Stimulated activated naive CD8-positive, alpha-beta T cell treated with anti-CD3 and anti-CD28 coated beads, Interleukin-15, amount 100 ng/mL, for 72 hours (primary cell): ENCODE data around the gene ACOXL.
"Not testable (repeated sequence)": the region's sequence is repeated elsewhere in the genome, so short reads cannot be mapped to it uniquely, and the experiment has no call there.

Experiments used
- ATAC-seq: fragments of 150-1000 bp; cut with Tn5 transposase; 2 replicates; pipeline ENCODE4 v1.10.0; 2021; ENCODE audit warnings: mild to moderate bottlenecking, moderate library complexity
- DNase-seq, 2 donors: peaks; one replicate each; pipeline ENCODE4 v3.0.0; 2021 to 2022
- H3K27ac Mint-ChIP-seq, 2 donors: one replicate each; pipeline ENCODE4 v1.8.0; 2022; ENCODE audit warnings: mild to moderate bottlenecking in 2 of 2, mixed read lengths in 2 of 2, moderate library complexity in 2 of 2
- H3K27me3 Mint-ChIP-seq: one replicate; pipeline ENCODE4 v1.8.0; 2022; ENCODE audit warnings: mixed read lengths
- H3K4me1 Mint-ChIP-seq: one replicate; pipeline ENCODE4 v1.8.0; 2022; ENCODE audit warnings: mild to moderate bottlenecking, mixed read lengths
- H3K4me3 Mint-ChIP-seq, 2 donors: one replicate each; pipeline ENCODE4 v1.8.0; 2022; ENCODE audit warnings: mild to moderate bottlenecking in 2 of 2, mixed read lengths in 2 of 2, moderate library complexity in 1 of 2
- H3K9me3 Mint-ChIP-seq, 2 donors: one replicate each; pipeline ENCODE4 v1.8.0; 2022; ENCODE audit warnings: mixed read lengths in 2 of 2

The ACOXL gene

DNA sequence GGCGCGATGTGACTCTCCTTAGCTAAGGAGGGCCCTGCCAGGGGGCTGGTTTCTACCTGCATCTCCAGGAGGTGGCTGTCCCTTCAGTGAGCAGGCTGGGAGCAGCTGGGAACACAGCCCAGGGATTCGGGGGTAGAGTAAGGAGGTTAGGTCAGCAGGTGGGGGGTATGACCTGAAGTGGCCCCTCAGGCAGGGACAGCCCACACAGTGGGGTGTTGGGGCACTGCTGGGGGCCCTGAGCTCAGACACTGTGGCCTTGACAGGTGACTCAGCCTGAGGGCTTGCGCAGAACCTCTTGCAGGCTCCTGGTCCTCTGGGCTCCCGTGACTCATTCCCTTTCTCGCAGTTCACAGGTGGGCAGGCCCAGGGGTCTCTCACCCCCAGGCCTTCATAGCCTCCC is 202.6 kb downstream of the ACOXL start:
- ATAC-seq (no peak), DNase-seq (no peak)
- Mint-ChIP-seq H3K9me3 (peaks cover 6 to 11% of the 10 kb centered on the region in 2 donors), H3K27me3 (no peaks in the 10 kb centered on the region), H3K4me3 (no peak overlapping the region), H3K4me1 (no peaks in the 10 kb centered on the region), H3K27ac (no peak overlapping the region)

DNA sequence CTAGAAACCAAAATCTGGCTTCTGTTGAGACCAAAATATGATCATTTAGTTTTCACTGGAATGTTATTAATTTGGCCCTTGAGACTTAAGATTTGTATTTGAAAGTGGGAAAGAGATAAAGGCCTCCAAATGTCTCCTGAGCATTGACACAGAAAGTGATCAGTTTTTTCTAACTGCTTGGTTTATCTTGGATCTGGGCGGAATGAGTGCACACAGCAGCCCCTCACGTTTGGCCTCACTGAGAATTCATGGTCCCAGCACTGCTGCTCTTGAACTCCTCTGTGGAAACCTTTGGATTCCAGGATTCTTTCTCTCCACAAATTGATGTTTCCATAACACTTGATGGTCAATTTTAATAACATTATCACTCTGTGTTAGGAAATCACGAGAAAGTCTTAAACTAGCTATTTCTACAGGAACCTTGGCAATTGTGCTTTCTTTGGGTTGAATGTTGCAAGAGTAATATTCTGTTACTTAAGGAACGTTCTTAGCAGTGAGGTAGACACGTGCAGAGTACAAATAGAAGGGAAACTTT is 208.1 kb downstream of the ACOXL start:
- no peaks in the 10 kb centered on the region for H3K4me1 Mint-ChIP-seq
- H3K27ac Mint-ChIP-seq: no peak overlapping the region
- peaks cover 0 to 1% of the 10 kb centered on the region in 2 donors for H3K9me3 Mint-ChIP-seq
- no peak overlapping the region for H3K4me3 Mint-ChIP-seq
- ATAC-seq: no peak
- no peaks in the 10 kb centered on the region for H3K27me3 Mint-ChIP-seq
- no peak for DNase-seq

DNA sequence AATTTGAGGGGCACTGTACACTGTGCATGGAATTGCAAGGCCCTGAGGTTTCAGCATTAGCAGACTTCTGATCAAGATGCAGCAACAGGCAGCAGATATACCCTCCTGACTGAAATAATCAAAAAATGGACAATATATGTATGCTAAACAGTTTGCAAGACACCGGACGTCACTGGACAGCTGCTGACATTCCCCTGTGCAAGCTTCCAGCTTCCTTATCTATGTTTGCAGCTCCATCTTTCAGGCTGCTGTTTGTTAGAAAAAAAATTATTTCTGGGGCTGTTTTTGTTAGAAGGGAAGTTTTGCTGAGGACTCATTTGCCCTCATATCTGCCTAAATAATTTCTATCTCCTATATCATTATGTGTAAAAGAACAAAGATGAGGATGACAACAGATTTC is 208.9 kb downstream of the ACOXL start:
- no peak overlapping the region for H3K4me3 Mint-ChIP-seq
- ATAC-seq (no peak), DNase-seq (no peak)
- H3K27me3 Mint-ChIP-seq: no peaks in the 10 kb centered on the region
- H3K9me3 Mint-ChIP-seq: peaks cover 6 to 9% of the 10 kb centered on the region in 2 donors
- no peak overlapping the region for H3K27ac Mint-ChIP-seq
- H3K4me1 Mint-ChIP-seq: no peaks in the 10 kb centered on the region

DNA sequence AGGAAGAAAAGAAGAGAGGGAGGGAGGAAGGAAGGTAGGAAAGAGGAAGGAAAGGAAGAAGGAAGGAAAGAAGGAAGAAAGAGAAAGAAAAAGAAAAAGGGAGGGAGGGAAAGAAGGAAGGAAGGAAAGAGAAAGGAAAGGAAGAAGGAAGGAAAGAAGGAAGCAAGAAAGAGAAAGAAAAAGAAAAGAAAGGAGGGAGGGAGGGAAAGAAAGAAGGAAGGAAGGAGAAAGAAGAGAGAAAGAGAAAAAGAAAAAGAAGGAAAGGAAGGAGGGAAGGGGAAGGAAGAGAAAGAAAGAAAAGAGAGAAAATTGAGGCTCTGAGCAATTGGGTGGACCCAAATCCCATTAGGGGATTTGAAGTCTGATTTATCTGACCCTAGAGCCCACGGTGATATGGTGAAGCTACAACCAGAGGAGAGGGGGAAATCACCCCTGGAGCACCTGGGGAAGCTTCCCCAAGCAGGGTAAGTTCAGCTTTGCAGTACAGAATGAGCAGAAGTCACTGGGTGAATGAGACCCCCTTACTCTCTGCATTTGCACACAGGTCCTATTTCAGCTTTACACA is 210.8 kb downstream of the ACOXL start:
- ATAC-seq: no peak
- H3K9me3 Mint-ChIP-seq: peaks cover 10 to 15% of the 10 kb centered on the region in 2 donors
- no peaks in the 10 kb centered on the region for H3K4me1 Mint-ChIP-seq
- H3K27ac Mint-ChIP-seq: peak overlapping the region in 1 of 2 donors; percentile 41
- no peak for DNase-seq
- no peak overlapping the region for H3K4me3 Mint-ChIP-seq
- H3K27me3 Mint-ChIP-seq: no peaks in the 10 kb centered on the region

DNA sequence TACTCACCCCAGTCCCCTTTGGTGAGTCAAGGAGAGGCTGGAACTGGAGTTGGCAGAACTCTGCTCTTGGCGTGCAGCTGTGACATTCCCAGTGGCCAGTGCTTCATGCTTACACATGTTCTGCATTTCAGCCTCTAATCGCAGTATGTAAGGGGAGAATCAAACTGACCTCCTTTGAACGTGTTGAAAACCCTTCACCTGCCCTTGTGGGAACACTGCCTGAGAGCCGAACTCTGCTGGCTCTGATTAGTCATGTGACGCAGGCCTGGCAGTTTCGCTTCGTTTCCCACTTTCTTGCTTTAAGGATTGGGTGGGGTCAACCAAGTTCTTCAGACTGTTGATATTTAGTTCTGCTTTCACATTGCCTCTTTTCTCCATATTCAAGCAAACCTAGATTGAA is 214.5 kb downstream of the ACOXL start:
- ATAC-seq (no peak), DNase-seq (no peak)
- Mint-ChIP-seq H3K4me3 (no peak overlapping the region), H3K27ac (no peak overlapping the region), H3K9me3 (peaks cover 10 to 15% of the 10 kb centered on the region in 2 donors), H3K4me1 (no peaks in the 10 kb centered on the region), H3K27me3 (no peaks in the 10 kb centered on the region)

DNA sequence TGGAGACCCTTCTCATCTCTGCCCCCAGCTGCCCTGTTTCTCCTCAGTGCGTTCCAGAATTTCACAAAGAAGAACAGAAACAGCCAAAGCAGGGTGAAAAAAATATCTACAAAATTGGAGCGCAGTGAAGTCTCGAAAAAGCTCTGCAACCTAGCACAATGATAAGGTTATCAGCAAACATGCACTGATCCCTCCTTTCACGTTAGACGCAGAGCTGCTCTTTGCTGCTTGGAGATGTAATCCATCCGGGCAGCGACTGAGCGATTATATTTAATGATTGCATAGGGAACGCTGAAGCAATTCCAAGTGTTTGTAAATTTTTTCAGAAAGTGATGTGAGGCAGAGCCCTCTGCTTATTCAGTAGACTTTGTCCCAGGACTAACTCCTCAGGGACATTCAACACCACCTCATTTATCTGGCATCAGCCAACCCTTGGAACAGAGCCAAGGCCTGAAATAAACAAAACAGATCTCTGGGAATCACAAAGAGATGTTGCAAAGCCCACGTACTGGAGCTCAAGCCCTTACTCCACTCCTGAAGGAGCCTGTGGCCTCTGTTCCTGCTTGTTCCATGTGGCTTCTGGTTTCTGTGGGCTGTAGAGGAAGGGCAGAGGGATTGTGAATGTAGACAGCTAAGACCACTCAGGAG is 215.8 kb downstream of the ACOXL start:
- Mint-ChIP-seq H3K9me3 (peaks cover 10 to 15% of the 10 kb centered on the region in 2 donors), H3K4me1 (no peaks in the 10 kb centered on the region)

DNA sequence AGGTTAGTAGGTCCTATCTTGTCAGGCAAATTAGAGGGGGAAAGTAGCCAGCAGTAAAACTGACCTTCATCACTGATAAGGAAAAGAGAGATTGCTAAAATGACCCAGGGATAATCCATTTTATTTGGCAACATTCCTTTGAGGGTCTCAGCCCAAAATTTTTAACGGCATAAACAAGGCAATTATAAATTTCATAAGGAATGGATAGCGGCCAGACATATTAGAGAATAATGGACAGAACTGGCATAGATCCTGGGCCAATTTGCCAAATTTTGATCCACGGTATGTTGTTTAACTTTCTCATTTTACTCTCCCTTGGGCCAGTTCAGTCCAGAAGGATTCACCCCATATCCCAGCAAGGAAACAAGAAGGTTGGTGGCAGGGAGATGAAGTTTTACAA is 217.9 kb downstream of the ACOXL start:
- no peak overlapping the region for H3K4me3 Mint-ChIP-seq
- H3K9me3 Mint-ChIP-seq: peaks cover 10 to 15% of the 10 kb centered on the region in 2 donors
- H3K4me1 Mint-ChIP-seq: peaks cover 2% of the 10 kb centered on the region
- H3K27ac Mint-ChIP-seq: no peak overlapping the region
- DNase-seq: no peak
- H3K27me3 Mint-ChIP-seq: peaks cover 2% of the 10 kb centered on the region
- no peak for ATAC-seq

More for the DNA sequence above, 215.8 kb downstream of the ACOXL start:
- Mint-ChIP-seq H3K27ac (no peak overlapping the region), H3K4me3 (no peak overlapping the region), H3K27me3 (no peaks in the 10 kb centered on the region)
- no peak for ATAC-seq
- no peak for DNase-seq

DNA sequence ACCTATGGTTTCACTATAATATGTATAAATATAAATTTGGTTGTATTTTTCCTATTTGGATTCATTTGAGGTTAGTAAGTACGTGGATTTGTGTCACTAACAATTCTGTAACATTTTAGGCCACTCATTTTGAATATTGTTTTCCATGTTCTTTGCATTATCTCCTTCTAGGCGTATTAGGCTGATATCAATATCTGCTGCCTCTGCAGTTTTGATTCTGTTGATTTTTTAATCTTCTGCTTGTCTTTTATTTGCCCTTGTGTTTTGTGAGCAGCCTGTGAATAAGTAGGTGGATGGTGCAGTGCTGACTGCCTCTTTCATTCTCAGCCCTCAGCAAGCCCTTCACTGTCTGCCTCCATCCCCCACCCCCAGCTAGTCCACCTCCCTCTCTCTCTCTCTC is 222.7 kb downstream of the ACOXL start:
- H3K27me3 Mint-ChIP-seq: peaks cover 7% of the 10 kb centered on the region
- no peak overlapping the region for H3K27ac Mint-ChIP-seq
- no peak overlapping the region for H3K4me3 Mint-ChIP-seq
- peaks cover 6% of the 10 kb centered on the region for H3K4me1 Mint-ChIP-seq
- ATAC-seq (no peak), DNase-seq (no peak)
- no peaks in the 10 kb centered on the region for H3K9me3 Mint-ChIP-seq

GRCh38 chr2:110955556-110955955 is 223.2 kb downstream of the ACOXL start:
- Mint-ChIP-seq H3K4me3 (no peak overlapping the region), H3K27me3 (peaks cover 7% of the 10 kb centered on the region), H3K4me1 (peaks cover 6% of the 10 kb centered on the region), H3K9me3 (no peaks in the 10 kb centered on the region), H3K27ac (no peak overlapping the region)
- no peak for DNase-seq
- ATAC-seq: no peak

DNA sequence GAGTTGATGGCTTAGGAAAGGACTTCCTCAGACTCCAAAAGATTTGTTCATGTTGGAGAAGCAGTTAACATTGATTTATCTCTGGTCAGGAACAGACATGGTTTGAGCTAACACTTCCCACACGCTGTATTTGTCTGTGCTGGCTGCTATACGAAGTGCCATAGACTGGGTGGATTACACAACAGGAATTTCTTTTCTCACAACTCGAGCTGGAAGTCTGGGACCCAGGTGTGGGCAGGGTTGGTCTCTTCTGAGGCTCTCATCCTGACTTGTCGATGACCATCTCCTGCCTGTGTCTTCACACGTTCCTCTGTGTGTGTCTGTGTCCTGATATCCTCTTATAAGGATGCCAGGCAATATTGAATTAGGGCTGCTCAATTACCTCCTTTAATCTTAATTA is 224.9 kb downstream of the ACOXL start:
- no peak for ATAC-seq
- Mint-ChIP-seq H3K4me3 (no peak overlapping the region), H3K27ac (no peak overlapping the region)

GRCh38 chr2:110958346-110959119 is 226.2 kb downstream of the ACOXL start:
- H3K9me3 Mint-ChIP-seq: no peaks in the 10 kb centered on the region
- H3K27me3 Mint-ChIP-seq: peaks cover 7% of the 10 kb centered on the region
- no peak for DNase-seq
- H3K4me3 Mint-ChIP-seq: no peak overlapping the region
- no peak overlapping the region for H3K27ac Mint-ChIP-seq
- ATAC-seq: no peak
- peaks cover 6% of the 10 kb centered on the region for H3K4me1 Mint-ChIP-seq

More for the DNA sequence above, 224.9 kb downstream of the ACOXL start:
- Mint-ChIP-seq H3K9me3 (no peaks in the 10 kb centered on the region), H3K4me1 (peaks cover 6% of the 10 kb centered on the region), H3K27me3 (peaks cover 7% of the 10 kb centered on the region)
- no peak for DNase-seq

DNA sequence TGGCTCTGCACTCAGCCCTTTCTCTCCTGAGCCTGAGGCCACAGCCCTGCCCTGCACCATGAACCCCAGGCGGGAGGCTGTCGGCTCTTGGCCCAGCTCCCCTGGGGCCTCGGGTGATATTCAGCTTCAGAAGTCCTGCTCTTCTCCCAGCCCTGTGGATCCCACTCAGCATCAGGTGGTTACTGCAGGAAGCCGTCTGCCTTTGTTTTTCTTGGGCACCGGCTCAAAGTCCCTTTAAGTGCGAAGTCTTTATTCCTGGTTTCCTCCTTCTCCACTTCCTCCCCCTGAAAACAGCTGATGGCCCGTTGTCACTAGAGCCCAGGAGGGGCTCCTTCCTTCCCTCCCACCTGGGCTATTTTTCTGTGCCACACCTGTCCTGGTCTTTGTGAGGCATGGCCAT is 226.8 kb downstream of the ACOXL start:
- H3K4me1 Mint-ChIP-seq: peaks cover 6% of the 10 kb centered on the region
- no peak overlapping the region for H3K4me3 Mint-ChIP-seq
- DNase-seq (no peak), ATAC-seq (no peak)
- no peak overlapping the region for H3K27ac Mint-ChIP-seq
- H3K9me3 Mint-ChIP-seq: no peaks in the 10 kb centered on the region
- H3K27me3 Mint-ChIP-seq: peaks cover 7% of the 10 kb centered on the region

DNA sequence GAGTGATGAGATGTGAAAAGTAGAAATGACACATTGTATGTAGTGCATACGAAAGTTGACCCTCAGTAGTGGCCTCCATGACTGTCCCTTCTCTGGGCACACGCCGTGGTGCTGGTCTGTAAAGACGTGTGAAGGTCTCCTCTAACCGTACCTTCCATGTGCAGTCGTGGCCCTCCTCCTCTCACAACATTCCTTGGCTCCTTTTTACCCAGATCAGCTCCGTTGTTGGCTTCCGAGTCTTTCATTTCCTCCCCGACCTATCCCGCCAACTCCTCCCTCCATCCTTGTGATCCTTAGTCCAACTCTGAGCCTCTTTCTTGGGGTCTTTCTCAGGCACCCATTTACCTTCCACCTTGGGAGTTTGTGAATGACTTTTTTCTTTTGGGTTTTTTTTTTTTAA is 227.9 kb downstream of the ACOXL start:
- DNase-seq (no peak), ATAC-seq (no peak)
- H3K27ac Mint-ChIP-seq: no peak overlapping the region
- H3K4me3 Mint-ChIP-seq: no peak overlapping the region
- no peaks in the 10 kb centered on the region for H3K9me3 Mint-ChIP-seq
- H3K27me3 Mint-ChIP-seq: peaks cover 4% of the 10 kb centered on the region
- peaks cover 4% of the 10 kb centered on the region for H3K4me1 Mint-ChIP-seq

DNA sequence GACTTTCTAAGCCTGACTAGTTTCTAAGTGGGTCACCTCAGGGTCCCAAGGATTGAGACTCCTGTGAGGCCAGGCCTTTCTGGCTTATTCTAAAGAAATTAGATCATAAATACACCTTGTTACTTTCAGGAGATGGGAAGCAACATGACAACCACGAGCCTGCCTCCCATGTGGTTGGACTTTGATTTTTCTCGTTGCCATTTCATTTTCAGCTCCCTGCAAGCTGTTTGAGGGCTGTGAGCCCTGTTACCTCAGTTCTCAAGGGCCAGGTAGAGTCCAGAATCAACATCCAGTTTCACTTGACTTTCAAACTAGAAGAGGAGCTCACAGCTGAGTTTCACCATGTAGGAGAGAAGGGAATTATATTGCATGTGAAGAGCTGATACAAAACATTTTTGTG is 228.6 kb downstream of the ACOXL start:
- no peak overlapping the region for H3K27ac Mint-ChIP-seq
- DNase-seq: no peak
- H3K4me3 Mint-ChIP-seq: no peak overlapping the region
- H3K9me3 Mint-ChIP-seq: no peaks in the 10 kb centered on the region
- H3K27me3 Mint-ChIP-seq: no peaks in the 10 kb centered on the region
- no peak for ATAC-seq
- no peaks in the 10 kb centered on the region for H3K4me1 Mint-ChIP-seq

- not testable (repeated sequence) for DNase-seq, H3K27me3 Mint-ChIP-seq
These were observed 229.3 kb downstream of the ACOXL start for GRCh38 chr2:110961643-110962042.

GRCh38 chr2:110969696-110970095 is 237.3 kb downstream of the ACOXL start:
- ATAC-seq (no peak), DNase-seq (no peak)
- Mint-ChIP-seq H3K4me1 (no peaks in the 10 kb centered on the region), H3K9me3 (peaks cover 12 to 15% of the 10 kb centered on the region in 2 donors), H3K27me3 (peaks cover 3% of the 10 kb centered on the region), H3K27ac (no peak overlapping the region), H3K4me3 (no peak overlapping the region)

More at GRCh38 chr2:110961643-110962042, 229.3 kb downstream of the ACOXL start:
- not testable (repeated sequence) for H3K4me3 Mint-ChIP-seq, H3K9me3 Mint-ChIP-seq, ATAC-seq, H3K27ac Mint-ChIP-seq, H3K4me1 Mint-ChIP-seq
